Loucy (cell line): ENCODE data around the gene DLX3.

Source experiments
- H2AFZ ChIP-seq: fragments of 200-600 bp; sonication (generic); 2 replicates; pipeline ENCODE4 v1.6.0; 2016; ENCODE audit warnings: antibody characterized with exemption, mild to moderate bottlenecking, low read length, moderate library complexity
- H3F3A ChIP-seq: fragments of 200-600 bp; 2 replicates; pipeline ENCODE4 v1.6.0; 2016; ENCODE audit warnings: antibody characterized with exemption, low read depth, mild to moderate bottlenecking
- H3K27me3 ChIP-seq: fragments of 200-600 bp; sonication (generic); 2 replicates; pipeline ENCODE4 v1.6.1; 2014; ENCODE audit warnings: low read length, mild to moderate bottlenecking; ENCODE audit not compliant: insufficient read depth, poor library complexity, severe bottlenecking
- H3K36me3 ChIP-seq: fragments of 200-600 bp; sonication (generic); 2 replicates; pipeline ENCODE4 v1.6.1; 2016; ENCODE audit warnings: low read length; ENCODE audit not compliant: insufficient read depth
- H3K4me1 ChIP-seq: fragments of 200-600 bp; sonication (generic); 2 replicates; pipeline ENCODE4 v1.5.1; 2014; ENCODE audit warnings: low read length, mild to moderate bottlenecking; ENCODE audit not compliant: insufficient read depth, poor library complexity, severe bottlenecking
- H3K4me2 ChIP-seq: fragments of 200-600 bp; sonication (generic); 2 replicates; pipeline ENCODE4 v1.6.0; 2014; ENCODE audit warnings: antibody characterized with exemption, low read length, low read depth, mild to moderate bottlenecking; ENCODE audit not compliant: poor library complexity, severe bottlenecking
- H3K4me3 ChIP-seq: fragments of 200-600 bp; sonication (generic); 2 replicates; pipeline ENCODE4 v1.5.1; 2014; ENCODE audit warnings: low read length, mild to moderate bottlenecking, mixed read lengths; ENCODE audit not compliant: poor library complexity, severe bottlenecking
- H3K79me2 ChIP-seq: fragments of 200-600 bp; sonication (generic); 2 replicates; pipeline ENCODE4 v1.6.1; 2014; ENCODE audit warnings: low read length; ENCODE audit not compliant: insufficient read depth
- H3K9ac ChIP-seq: fragments of 200-600 bp; sonication (generic); 2 replicates; pipeline ENCODE4 v1.6.0; 2014; ENCODE audit warnings: mild to moderate bottlenecking, low read depth, low read length, moderate library complexity; ENCODE audit not compliant: poor library complexity, severe bottlenecking
- H3K9me2 ChIP-seq: fragments of 200-600 bp; sonication (generic); replicated peaks from 2 replicates; pipeline ENCODE4 v1.6.1; 2016; ENCODE audit warnings: low read depth, low read length, mixed read lengths
- H3K9me3 ChIP-seq: fragments of 200-600 bp; sonication (generic); 2 replicates; pipeline ENCODE4 v1.6.1; 2014; ENCODE audit warnings: mild to moderate bottlenecking, antibody characterized with exemption, low read length, low read depth; ENCODE audit not compliant: insufficient read depth
- H4K20me1 ChIP-seq: fragments of 200-600 bp; sonication (generic); 2 replicates; pipeline ENCODE4 v1.6.0; 2014; ENCODE audit warnings: antibody characterized with exemption, low read length, mild to moderate bottlenecking; ENCODE audit not compliant: insufficient read depth, poor library complexity, severe bottlenecking
- CTCF ChIP-seq: fragments of 200-600 bp; sonication (generic); conservative IDR thresholded peaks from 2 replicates; pipeline ENCODE4 v1.5.1; 2014; ENCODE audit warnings: mild to moderate bottlenecking, antibody characterized with exemption, low read length
- EZH2phosphoT487 ChIP-seq: fragments of 200-600 bp; IDR thresholded peaks from 2 replicates; pipeline ENCODE4 v1.6.1; 2018; ENCODE audit warnings: antibody characterized with exemption, mild to moderate bottlenecking, moderate library complexity, borderline replicate concordance

The DLX3 gene

GRCh38 chr17:49949634-49950033, 45.4 kb downstream of the DLX3 start:
- Histone ChIP-seq H3K27me3 (no peaks in the 10 kb centered on the region), H3F3A (no peaks in the 10 kb centered on the region), H2AFZ (no peak overlapping the region), H3K79me2 (no peaks in the 10 kb centered on the region), H3K4me3 (no peak overlapping the region), H4K20me1 (no peaks in the 10 kb centered on the region), H3K4me1 (peaks cover 20% of the 10 kb centered on the region), H3K9ac (no peak overlapping the region), H3K9me2 (no peaks in the 10 kb centered on the region), H3K9me3 (no peaks in the 10 kb centered on the region), H3K36me3 (no peaks in the 10 kb centered on the region), H3K4me2 (no peak overlapping the region)
- TF ChIP-seq CTCF (no peak), EZH2phosphoT487 (no peak)

GRCh38 chr17:49946964-49947584, 48.0 kb downstream of the DLX3 start:
- Histone ChIP-seq H3K4me3 (no peak overlapping the region), H3K9me3 (no peaks in the 10 kb centered on the region), H3K36me3 (no peaks in the 10 kb centered on the region), H3K27me3 (no peaks in the 10 kb centered on the region), H3K9me2 (no peaks in the 10 kb centered on the region), H4K20me1 (no peaks in the 10 kb centered on the region), H3K4me1 (peaks cover under 1% of the 10 kb centered on the region), H3F3A (no peaks in the 10 kb centered on the region), H3K4me2 (no peak overlapping the region), H3K79me2 (no peaks in the 10 kb centered on the region), H3K9ac (no peak overlapping the region), H2AFZ (no peak overlapping the region)
- TF ChIP-seq EZH2phosphoT487 = no peak
- TF ChIP-seq CTCF = no peak

- no peaks in the 10 kb centered on the region for H3K4me1 ChIP-seq
- H3K27me3 ChIP-seq = no peaks in the 10 kb centered on the region
- no peak overlapping the region for H3K4me2 ChIP-seq
- no peak overlapping the region for H2AFZ ChIP-seq
- no peaks in the 10 kb centered on the region for H4K20me1 ChIP-seq
- H3K4me3 ChIP-seq = no peak overlapping the region
- no peak overlapping the region for H3K9ac ChIP-seq
- H3K79me2 ChIP-seq = no peaks in the 10 kb centered on the region
- H3F3A ChIP-seq = no peaks in the 10 kb centered on the region
- no peaks in the 10 kb centered on the region for H3K9me3 ChIP-seq
- no peaks in the 10 kb centered on the region for H3K9me2 ChIP-seq
- no peaks in the 10 kb centered on the region for H3K36me3 ChIP-seq
- TF ChIP-seq EZH2phosphoT487 = no peak
- TF ChIP-seq CTCF = no peak
These were observed 48.8 kb downstream of the DLX3 start for GRCh38 chr17:49946208-49946607.
